ENCODE results near the gene KCNK1. TPM values are rescaled to one million over a fixed set of nuclear protein-coding genes. Genes with fewer than 3 reads are reported as not detected.

Gene KCNK1
- total RNA-seq, 1 donor from 2014 or later = not detected

Small RNAs within 50 kb of the gene (microRNA-seq; reads per million reads assigned to microRNA genes)
- not detected for gene MIR4427 (ENCODE audit: unreplicated experiment)
